NB4 (cell line): ENCODE measurements around the gene MPC1.

Experiments used
- DNase-seq: peaks from one replicate; pipeline ENCODE4 v3.0.0; 2010; ENCODE audit warnings: low read depth
- H3K4me3 ChIP-seq: one replicate; pipeline ENCODE4 v1.5.1; 2011; ENCODE audit warnings: mild to moderate bottlenecking, low read depth, low read length, moderate library complexity
- MYC ChIP-seq: IDR thresholded peaks from 2 replicates; pipeline ENCODE4 v1.6.1; 2011; ENCODE audit warnings: low read depth, low read length
- POLR2A ChIP-seq: IDR thresholded peaks from 2 replicates; pipeline ENCODE4 v1.6.1; 2011; ENCODE audit warnings: mild to moderate bottlenecking; ENCODE audit not compliant: insufficient read length; ENCODE audit errors: extremely low read depth
- TF ChIP-seq, protein P1 (sequence below): IDR thresholded peaks from one replicate; pipeline ENCODE4 v1.5.1; 2012; ENCODE audit warnings: low read depth, low read length
- TF ChIP-seq, protein P2 (sequence below): IDR thresholded peaks from 2 replicates; pipeline ENCODE4 v1.6.1; 2011; ENCODE audit warnings: low read depth, low read length

MPC1 gene

DNA sequence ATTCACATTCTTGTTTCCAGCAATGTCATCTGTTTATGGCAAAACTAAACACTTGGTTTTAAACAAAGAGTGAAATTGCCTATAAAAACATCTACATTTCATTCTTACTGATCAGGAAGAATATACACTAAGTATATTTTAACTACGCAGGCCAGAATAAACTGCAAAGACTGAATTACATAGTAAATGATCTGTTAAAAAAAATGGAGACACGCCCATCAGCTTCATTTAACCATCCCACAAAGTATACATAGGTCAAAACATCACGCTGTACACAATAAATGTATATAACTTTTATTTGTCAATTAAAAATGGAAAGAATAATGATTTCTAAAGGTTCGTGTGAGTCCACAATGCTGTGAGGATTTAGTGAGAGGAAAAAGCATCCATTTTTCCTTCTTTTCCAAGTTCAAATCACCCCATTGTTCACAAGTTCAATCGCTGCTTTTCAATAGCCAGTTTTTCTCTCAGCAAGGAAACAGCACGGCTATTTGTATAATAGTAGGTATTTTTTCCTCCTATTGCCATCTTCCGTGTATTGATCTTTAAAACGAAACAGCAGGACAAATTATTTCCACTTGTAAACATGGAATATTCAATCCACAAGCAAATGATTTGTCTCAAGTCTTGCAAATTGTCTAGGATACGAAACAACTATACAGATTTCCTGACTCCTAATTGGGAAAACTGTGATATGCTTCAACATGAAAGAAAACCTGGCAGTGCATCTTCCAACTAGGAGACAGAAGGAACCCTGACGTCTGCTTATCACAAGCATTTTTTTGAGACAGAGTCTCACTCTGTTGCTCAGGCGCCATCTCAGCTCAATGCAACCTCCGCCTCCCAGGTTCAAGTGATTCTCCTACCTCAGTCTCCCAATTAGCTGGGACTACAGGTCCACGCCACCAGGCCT is 51.0 kb downstream of the MPC1 start:
- no peak overlapping the region for H3K4me3 ChIP-seq
- TF ChIP-seq POLR2A = no peak
- TF ChIP-seq, protein P1, sequence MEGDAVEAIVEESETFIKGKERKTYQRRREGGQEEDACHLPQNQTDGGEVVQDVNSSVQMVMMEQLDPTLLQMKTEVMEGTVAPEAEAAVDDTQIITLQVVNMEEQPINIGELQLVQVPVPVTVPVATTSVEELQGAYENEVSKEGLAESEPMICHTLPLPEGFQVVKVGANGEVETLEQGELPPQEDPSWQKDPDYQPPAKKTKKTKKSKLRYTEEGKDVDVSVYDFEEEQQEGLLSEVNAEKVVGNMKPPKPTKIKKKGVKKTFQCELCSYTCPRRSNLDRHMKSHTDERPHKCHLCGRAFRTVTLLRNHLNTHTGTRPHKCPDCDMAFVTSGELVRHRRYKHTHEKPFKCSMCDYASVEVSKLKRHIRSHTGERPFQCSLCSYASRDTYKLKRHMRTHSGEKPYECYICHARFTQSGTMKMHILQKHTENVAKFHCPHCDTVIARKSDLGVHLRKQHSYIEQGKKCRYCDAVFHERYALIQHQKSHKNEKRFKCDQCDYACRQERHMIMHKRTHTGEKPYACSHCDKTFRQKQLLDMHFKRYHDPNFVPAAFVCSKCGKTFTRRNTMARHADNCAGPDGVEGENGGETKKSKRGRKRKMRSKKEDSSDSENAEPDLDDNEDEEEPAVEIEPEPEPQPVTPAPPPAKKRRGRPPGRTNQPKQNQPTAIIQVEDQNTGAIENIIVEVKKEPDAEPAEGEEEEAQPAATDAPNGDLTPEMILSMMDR = no peak
- TF ChIP-seq, protein P2, sequence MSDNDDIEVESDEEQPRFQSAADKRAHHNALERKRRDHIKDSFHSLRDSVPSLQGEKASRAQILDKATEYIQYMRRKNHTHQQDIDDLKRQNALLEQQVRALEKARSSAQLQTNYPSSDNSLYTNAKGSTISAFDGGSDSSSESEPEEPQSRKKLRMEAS = no peak
- TF ChIP-seq MYC = no peak
- DNase-seq = no peak

DNA sequence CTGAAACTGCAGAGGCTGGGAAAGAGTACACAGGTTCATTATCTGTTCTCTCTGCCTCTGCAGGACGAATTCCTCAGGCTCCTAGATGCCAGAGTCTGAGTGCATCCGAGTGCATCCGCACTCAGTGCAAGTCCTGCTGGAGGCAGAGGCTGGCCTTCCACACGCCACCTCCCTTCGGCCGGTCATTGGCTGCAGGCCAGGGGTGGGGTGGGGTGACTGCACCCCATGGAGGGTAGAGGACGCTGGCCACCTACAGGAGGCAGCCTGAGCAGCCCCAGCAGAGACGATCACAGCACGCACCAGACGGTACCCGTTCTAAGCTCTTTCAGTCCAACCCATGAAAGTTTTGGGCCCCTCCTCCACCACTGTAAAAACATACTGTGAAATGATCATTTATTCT is 52.1 kb downstream of the MPC1 start:
- TF ChIP-seq, protein P2 = no peak
- TF ChIP-seq, protein P1 = no peak
- TF ChIP-seq MYC = no peak
- no peak for TF ChIP-seq POLR2A
- no peak overlapping the region for H3K4me3 ChIP-seq
- DNase-seq = no peak

DNA sequence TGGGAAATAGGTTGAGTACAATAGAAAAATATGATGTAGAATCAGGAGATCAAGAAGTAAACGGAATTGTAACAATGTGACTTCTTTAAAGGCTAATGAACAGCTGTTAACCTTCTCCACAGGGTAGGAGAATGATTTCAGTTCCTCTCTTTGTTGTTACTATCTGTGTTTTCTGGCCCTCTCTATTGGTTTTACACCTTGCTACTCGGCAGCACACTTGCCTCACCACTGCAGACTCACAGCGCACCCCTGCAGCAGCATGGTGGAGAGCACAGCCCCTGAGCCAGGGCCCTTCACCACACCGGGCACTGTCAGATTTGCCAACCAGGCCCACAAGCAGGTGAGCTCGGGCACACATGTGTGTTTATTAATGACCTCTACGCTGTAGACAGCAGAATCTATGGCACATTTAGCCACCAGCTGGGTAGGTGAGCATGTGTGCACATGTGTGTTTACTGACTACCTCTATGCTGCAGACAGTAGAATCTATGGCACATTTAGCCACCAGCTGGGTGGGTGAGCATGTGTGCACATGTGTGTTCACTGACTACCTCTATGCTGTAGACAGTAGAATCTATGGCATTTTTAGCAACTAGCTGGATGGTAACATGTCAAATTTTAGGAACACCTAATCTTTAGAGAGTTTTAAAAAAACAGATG is 57.2 kb downstream of the MPC1 start:
- TF ChIP-seq, protein P1 = no peak
- TF ChIP-seq POLR2A (no peak), MYC (no peak)
- TF ChIP-seq, protein P2 = no peak
- no peak for DNase-seq
- no peak overlapping the region for H3K4me3 ChIP-seq

DNA sequence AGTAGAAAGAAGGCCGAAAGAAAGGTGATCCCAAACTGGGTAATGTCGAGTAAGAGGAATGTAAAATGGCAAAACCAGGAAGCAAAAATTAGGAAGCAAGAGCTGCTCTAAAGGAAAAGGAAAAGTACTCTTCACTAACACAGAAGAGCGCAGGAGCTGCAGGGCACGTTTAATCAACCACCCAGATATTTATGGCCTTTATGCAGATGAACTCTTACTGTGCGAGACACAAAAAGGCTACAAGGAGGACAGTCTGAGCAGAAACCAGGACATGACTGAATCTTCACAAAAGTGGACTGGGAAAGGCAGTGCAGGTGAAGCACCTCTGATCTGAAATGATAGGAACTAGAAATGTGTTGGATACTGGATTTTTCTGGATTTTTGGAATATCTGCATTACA is 59.3 kb downstream of the MPC1 start:
- no peak overlapping the region for H3K4me3 ChIP-seq
- DNase-seq = no peak
- TF ChIP-seq, protein P2 = no peak
- TF ChIP-seq MYC (no peak), POLR2A (no peak)
- TF ChIP-seq, protein P1 = no peak

DNA sequence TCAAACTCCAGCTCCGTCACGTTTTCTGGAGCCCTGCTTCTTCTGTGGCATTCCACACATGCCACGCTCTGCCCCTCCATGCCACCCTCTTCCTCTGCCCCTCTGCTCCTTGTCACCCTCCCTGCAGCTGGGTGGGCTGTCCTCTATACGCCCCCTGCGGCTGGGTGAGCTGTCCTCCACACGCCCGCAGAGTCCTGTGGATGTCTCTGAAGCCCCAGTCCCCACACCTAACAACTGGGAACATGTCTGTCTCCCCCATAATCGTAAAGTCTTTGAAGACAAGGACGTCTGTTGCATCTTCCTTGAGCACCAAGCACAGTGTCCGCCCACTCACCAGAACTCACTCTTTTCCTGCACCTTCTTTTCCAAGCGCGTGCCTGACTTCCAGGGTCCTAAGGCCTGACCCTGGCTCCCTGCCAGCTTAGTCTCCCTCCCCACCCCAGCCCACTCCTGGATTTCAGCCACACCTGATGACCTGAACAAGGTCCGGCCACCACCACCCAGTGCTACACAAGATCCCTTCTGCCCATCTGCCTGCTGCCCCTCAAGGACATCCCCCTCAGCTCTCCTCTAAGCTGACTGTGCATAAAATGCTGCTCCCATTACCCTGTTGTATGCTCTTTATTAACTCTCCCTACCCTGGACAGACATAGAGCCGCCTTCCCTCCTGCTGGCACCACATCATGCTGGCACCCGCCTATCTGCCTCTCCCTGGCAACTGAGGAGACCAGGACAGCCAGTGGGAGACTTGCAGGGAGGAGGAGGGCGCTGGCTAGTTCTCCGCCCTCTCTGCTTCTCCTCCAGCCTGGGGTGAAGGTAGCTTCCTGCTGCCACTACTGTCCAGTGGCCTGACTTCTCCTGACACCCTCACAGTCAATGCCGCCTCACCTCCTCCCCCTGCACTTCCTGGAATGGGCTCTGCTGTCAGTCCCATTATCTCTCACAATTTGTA is 63.8 kb downstream of the MPC1 start:
- TF ChIP-seq, protein P2 = no peak
- TF ChIP-seq POLR2A (no peak), MYC (no peak)
- TF ChIP-seq, protein P1 = no peak
- no peak overlapping the region for H3K4me3 ChIP-seq
- DNase-seq = no peak
